Activated effector memory CD4-positive, alpha-beta T cell treated with anti-CD3 and anti-CD28 coated beads, Interleukin-2, amount 50 U/mL, for 16 hours (primary cell): ENCODE data around the gene SENP6.

Experiments
- DNase-seq: peaks from one replicate; pipeline ENCODE4 v3.0.0-alpha.2; 2020

SENP6 gene

DNA sequence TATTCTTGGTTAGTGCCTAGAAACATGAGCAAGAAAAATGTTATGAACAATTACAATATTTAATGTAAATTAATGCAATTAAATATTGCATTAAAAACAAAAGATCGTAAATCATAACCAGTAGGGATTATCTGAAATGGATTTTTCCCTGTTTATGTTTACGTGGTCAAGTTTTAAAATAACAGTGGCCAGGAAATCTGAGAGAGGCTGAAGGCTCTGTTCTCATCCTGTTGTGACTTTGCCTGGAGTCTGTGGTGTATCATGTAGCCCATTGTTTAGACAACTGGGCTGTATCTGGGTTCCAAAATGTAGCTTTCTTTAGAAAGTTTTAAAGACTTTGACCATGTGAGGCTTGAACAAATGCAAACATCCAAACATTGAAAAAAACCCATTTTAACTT is 149.8 kb downstream of the SENP6 start:
- DNase-seq, result no peak

DNA sequence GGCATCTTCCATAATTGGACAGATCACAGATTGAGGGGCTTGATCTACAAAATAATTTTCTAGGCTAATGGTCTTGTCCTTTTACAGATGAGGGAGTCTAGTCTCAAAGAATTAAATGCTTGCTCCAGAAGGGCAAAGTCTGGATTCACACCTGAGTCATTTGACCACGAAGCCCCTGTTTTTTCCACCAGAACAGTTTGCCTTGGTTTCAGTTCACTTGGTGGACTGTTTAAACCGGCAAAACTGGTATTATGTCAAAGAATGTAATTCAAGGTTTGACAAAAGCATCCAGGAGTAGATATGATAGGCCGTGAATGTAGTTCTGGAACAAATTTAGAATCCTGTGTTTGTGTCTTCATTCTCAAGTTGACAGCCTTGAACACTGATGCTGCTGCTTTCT is 150.7 kb downstream of the SENP6 start:
- DNase-seq, result no peak

DNA sequence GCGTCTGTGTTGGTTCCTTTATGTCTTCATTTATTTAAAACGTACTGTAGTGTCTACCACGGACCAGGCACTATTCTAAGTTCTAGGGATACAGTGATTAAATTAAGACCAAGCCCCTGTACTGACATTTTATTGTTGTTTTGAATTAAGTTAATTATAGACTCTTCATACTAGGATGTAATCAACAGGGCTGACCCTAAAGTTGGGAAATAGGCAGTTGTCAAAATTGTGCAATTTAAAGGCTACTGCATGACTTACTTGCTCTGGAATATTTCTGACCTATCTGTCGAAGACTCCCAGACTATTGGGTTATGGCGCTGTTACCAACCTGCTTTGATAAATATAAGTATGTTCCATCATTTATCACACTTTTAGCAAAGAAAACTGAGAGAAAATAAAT is 154.0 kb downstream of the SENP6 start:
- DNase-seq, result no peak

DNA sequence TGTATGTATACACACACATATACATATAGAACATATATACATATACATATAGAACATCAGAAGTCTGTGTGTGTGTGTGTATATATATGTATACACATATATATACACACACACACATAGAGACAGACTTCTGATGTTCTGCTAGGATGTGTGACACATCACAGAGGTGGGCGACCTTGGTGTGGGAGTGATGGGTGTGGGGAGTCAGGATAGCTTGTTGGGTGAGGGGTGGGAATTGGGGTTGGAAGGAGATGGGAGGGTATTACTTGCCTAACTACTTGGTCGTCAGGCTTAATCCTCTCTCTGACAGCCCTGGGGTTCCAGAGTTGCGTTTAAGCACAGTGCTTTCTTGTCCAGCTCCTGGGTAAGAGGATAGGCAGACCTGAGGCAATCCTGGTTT is 155.6 kb downstream of the SENP6 start:
- DNase-seq, result no peak

DNA sequence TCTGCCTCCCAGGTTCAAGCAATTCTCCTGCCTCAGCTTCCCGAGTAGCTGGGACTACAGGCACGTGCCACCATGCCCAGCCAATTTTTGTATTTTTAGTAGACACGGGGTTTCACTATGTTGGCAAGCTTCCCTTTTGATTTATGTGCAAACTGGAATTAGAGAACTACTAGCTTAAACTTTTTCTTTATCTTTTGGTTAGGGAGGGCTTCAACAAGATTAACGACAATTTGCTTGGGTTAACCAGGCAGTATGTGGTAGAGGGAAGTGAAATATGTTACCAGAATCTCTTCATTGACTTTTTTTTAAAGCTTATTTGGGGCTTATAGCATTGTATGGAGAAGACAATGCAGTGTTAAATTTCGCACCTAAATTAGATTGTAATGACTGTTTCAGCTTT is 156.4 kb downstream of the SENP6 start:
- DNase-seq, result no peak

DNA sequence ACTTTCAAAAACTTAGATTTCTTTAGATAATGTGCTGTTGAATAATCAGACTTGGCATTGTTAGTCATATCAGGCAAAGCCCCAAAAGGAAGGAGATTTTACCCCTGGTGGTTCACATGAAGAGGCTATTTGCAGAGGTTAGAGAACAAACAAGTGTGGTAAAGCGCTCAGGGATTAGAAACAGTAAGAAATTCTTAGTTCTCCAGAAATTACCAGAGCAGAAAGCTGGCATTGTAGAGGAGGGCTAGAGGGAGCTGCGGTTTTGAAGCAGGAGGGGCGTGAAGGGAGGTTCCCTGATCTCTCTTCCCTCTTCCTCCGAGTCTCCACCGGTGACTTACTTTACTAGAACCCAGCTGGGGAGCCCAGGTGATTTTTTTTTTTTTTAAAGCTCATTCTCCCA is 157.5 kb downstream of the SENP6 start:
- DNase-seq, result no peak

DNA sequence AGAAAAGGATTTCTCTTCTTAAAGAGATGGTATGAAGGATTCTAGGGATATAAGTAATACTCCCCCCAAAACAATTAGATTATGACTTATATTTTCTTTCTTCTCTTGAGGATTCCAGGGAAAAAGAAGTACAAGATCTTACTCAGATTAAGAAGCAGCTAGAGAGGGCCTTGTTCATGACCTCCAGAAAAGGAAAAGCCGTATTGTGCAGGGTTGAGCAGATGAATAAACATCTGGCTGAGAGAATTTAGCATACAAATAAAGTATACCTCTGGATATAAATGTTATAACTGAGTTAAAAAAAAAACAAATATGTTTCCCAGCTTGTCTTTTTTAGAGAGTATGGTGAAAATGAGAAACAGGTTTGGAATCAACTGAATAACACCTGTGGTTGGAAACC is 158.6 kb downstream of the SENP6 start:
- no peak for DNase-seq

DNA sequence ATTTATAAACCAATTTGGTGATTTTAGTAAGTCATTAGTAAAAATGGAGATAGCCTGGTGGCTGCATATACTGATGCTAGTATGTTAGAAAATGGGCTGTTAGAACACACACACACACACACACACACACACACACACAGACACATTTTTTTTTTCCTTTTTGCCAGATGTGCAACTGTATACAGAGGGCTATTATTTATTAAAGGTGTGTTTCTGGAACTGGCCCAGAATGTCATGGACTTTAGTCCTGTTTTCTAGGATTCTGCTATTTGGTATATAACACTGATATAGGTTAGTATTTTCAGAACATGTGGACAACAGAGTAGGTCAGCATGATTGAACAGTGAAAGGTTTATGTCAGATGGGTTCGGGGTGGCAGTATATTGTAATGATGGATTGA is 159.8 kb downstream of the SENP6 start:
- DNase-seq, result no peak

DNA sequence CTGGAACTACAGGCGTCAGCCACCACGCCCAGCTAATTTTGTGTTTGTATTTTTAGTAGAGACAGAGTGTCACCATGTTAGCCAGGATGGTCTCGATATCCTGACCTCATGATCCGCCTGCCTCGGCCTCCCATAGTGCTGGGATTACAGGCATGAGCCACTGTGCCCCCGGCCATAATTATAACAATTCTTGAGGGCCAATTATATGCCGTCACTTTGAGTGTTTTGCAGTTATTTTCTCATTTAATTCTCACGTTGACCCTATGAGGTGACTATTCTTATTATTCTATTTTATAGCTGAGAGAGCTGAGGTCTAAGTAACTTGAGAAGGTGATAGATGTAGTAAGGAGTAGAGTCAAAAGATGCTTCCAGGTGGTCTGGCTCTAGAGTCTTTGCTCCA is 160.4 kb downstream of the SENP6 start:
- DNase-seq, result no peak

DNA sequence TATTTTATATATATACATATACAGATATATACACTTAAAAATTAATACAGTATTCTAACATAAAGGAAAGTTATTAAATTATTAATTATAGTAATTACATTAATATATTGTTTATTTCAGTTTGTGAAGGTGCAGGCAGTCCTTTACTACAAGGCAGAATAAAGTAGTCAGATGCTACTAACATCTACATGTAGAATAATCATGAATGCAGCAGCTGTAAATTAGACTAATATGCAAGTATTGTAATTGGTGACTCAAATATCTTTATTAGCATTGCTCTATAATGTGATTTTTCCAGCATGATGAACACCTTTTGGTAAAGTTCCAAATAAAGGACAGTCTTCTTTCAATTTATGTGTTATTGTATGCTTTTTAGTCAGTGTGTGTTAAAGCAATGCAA is 164.7 kb downstream of the SENP6 start:
- no peak for DNase-seq
